ENCODE results near the gene CERS2. TPM values are rescaled to one million over a fixed set of nuclear protein-coding genes. Genes with fewer than 3 reads are reported as not detected.

CERS2 gene
- total and polyA plus RNA-seq, 2 of the 13 experiments (the other 11 are each of a cell fraction or from before 2014, with no cell fraction given) = 269 to 298 TPM

- TF ChIP-seq, protein P1, sequence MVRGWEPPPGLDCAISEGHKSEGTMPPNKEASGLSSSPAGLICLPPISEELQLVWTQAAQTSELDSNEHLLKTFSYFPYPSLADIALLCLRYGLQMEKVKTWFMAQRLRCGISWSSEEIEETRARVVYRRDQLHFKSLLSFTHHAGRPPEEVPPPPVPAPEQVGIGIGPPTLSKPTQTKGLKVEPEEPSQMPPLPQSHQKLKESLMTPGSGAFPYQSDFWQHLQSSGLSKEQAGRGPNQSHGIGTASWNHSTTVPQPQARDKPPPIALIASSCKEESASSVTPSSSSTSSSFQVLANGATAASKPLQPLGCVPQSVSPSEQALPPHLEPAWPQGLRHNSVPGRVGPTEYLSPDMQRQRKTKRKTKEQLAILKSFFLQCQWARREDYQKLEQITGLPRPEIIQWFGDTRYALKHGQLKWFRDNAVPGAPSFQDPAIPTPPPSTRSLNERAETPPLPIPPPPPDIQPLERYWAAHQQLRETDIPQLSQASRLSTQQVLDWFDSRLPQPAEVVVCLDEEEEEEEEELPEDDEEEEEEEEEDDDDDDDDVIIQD (CRISPR knock-in tag; IDR thresholded peaks at IDR 0.05; ENCODE audit: low read depth) = peak; percentile 37; the same call in 1 of the 2 replicates
- no peak for TF ChIP-seq HNRNPUL1 (IDR thresholded peaks at IDR 0.05; ENCODE audit: low read depth, low read length)
- no peak for TF ChIP-seq CHD2 (IDR thresholded peaks at IDR 0.05; ENCODE audit: low read depth, low read length)
- TF ChIP-seq BCL6 (CRISPR knock-in tag; IDR thresholded peaks at IDR 0.05) = 0 out of 2 replicates have a peak, but pooled peaks have one; percentile 35
- peak; percentile 30; the same call in 1 of the 2 replicates for TF ChIP-seq HINFP (CRISPR knock-in tag; IDR thresholded peaks at IDR 0.05; ENCODE audit: low read depth)
- TF ChIP-seq ZNF546 (CRISPR knock-in tag; conservative IDR thresholded peaks at IDR 0.05) = no peak
- no peak for TF ChIP-seq MAZ (IDR thresholded peaks at IDR 0.05; ENCODE audit: borderline replicate concordance, low read depth, low read length)
- TF ChIP-seq MAZ (CRISPR knock-in tag; IDR thresholded peaks at IDR 0.05; ENCODE audit: low read depth) = no peak
- TF ChIP-seq JARID2 (CRISPR knock-in tag; IDR thresholded peaks at IDR 0.05; ENCODE audit: insufficient replicate concordance) = no peak
- TF ChIP-seq ZNF292 (CRISPR knock-in tag; IDR thresholded peaks at IDR 0.05; ENCODE audit: borderline replicate concordance, low read depth) = no peak
- TF ChIP-seq, protein P2, sequence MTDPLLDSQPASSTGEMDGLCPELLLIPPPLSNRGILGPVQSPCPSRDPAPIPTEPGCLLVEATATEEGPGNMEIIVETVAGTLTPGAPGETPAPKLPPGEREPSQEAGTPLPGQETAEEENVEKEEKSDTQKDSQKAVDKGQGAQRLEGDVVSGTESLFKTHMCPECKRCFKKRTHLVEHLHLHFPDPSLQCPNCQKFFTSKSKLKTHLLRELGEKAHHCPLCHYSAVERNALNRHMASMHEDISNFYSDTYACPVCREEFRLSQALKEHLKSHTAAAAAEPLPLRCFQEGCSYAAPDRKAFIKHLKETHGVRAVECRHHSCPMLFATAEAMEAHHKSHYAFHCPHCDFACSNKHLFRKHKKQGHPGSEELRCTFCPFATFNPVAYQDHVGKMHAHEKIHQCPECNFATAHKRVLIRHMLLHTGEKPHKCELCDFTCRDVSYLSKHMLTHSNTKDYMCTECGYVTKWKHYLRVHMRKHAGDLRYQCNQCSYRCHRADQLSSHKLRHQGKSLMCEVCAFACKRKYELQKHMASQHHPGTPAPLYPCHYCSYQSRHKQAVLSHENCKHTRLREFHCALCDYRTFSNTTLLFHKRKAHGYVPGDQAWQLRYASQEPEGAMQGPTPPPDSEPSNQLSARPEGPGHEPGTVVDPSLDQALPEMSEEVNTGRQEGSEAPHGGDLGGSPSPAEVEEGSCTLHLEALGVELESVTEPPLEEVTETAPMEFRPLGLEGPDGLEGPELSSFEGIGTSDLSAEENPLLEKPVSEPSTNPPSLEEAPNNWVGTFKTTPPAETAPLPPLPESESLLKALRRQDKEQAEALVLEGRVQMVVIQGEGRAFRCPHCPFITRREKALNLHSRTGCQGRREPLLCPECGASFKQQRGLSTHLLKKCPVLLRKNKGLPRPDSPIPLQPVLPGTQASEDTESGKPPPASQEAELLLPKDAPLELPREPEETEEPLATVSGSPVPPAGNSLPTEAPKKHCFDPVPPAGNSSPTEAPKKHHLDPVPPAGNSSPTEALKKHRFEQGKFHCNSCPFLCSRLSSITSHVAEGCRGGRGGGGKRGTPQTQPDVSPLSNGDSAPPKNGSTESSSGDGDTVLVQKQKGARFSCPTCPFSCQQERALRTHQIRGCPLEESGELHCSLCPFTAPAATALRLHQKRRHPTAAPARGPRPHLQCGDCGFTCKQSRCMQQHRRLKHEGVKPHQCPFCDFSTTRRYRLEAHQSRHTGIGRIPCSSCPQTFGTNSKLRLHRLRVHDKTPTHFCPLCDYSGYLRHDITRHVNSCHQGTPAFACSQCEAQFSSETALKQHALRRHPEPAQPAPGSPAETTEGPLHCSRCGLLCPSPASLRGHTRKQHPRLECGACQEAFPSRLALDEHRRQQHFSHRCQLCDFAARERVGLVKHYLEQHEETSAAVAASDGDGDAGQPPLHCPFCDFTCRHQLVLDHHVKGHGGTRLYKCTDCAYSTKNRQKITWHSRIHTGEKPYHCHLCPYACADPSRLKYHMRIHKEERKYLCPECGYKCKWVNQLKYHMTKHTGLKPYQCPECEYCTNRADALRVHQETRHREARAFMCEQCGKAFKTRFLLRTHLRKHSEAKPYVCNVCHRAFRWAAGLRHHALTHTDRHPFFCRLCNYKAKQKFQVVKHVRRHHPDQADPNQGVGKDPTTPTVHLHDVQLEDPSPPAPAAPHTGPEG (CRISPR knock-in tag; IDR thresholded peaks at IDR 0.05) = no peak
- no peak for TF ChIP-seq THYN1 (CRISPR knock-in tag; IDR thresholded peaks at IDR 0.05; ENCODE audit: borderline replicate concordance, low read depth)
- no peak for TF ChIP-seq ZNF563 (CRISPR knock-in tag; IDR thresholded peaks at IDR 0.05)
- TF ChIP-seq HMG20B (CRISPR knock-in tag; conservative IDR thresholded peaks at IDR 0.05) = 0 out of 2 replicates have a peak, but pooled peaks have one; percentile 47
- TF ChIP-seq, protein P3, sequence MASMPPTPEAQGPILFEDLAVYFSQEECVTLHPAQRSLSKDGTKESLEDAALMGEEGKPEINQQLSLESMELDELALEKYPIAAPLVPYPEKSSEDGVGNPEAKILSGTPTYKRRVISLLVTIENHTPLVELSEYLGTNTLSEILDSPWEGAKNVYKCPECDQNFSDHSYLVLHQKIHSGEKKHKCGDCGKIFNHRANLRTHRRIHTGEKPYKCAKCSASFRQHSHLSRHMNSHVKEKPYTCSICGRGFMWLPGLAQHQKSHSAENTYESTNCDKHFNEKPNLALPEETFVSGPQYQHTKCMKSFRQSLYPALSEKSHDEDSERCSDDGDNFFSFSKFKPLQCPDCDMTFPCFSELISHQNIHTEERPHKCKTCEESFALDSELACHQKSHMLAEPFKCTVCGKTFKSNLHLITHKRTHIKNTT (CRISPR knock-in tag; IDR thresholded peaks at IDR 0.05) = no peak
- TF ChIP-seq NR3C1 (CRISPR knock-in tag; IDR thresholded peaks at IDR 0.05) = no peak
- no peak for TF ChIP-seq GABPB1 (CRISPR knock-in tag; IDR thresholded peaks at IDR 0.05)
- TF ChIP-seq MAFK (conservative IDR thresholded peaks at IDR 0.05 in 1 of 2, IDR thresholded peaks at IDR 0.05 in 1 of 2; ENCODE audit: low read length in 2 of 2) = no peak
Measured at GRCh38 chr1:150981177-150981804, 6.7 kb upstream of the CERS2 start (continued).
